DOHH2 (cell line): ENCODE measurements around the gene SMC1B.

Experiments
- CTCF ChIP-seq: fragments of 200-600 bp; sonication (generic); IDR thresholded peaks from one replicate; pipeline ENCODE4 v1.5.1; 2014; ENCODE audit warnings: antibody characterized with exemption, mild to moderate bottlenecking, low read depth, low read length; ENCODE audit not compliant: poor library complexity, severe bottlenecking
- EZH2phosphoT487 ChIP-seq: fragments of 200-600 bp; sonication (generic); IDR thresholded peaks from 2 replicates; pipeline ENCODE4 v1.6.1; 2017; ENCODE audit warnings: borderline replicate concordance, mild to moderate bottlenecking, antibody characterized with exemption, low read length, moderate library complexity, mixed read lengths

DNA sequence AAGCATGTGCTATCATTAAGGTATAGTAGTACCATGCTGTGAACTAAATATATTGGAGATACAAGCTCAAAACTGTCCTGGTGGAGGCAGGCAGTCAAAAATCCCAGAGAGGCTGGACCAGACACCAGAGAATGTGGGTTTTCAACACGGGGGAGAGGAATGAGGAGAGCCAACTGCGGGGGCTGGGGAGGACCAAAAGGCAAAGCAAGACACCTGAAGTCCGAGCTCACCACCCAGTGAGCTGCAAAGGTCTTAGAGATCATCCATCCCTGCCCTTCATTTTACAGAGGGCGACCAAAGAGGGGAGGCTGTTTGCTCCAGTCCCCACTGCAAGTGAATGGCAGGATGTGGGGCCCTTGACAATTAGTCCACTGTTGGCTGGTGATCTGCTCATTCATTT, 10.1 kb upstream of the SMC1B start:
- TF ChIP-seq CTCF (no peak), EZH2phosphoT487 (no peak)
